Mesothelial cell of epicardium (in vitro differentiated cells): ENCODE results near the gene TRIM71. TPM values are rescaled to one million over a fixed set of nuclear protein-coding genes. Genes with fewer than 3 reads are reported as not detected.
"Not testable (repeated sequence)": the region's sequence is repeated elsewhere in the genome, so short reads cannot be mapped to it uniquely, and the experiment has no call there.

ENCODE experiments used
- DNase-seq, 2 experiments: peaks; one replicate each; pipeline ENCODE4 v3.0.0; 2021; ENCODE audit warnings: low spot score in 2 of 2; ENCODE audit not compliant: unreplicated experiment in 2 of 2
- H3K27ac Mint-ChIP-seq: 2 replicates; pipeline ENCODE4 v1.8.0; 2021; ENCODE audit warnings: mixed read lengths
- H3K27me3 Mint-ChIP-seq: 2 replicates; pipeline ENCODE4 v1.8.0; 2021; ENCODE audit warnings: low read depth, mixed read lengths
- H3K36me3 Mint-ChIP-seq: 2 replicates; pipeline ENCODE4 v1.8.0; 2021; ENCODE audit warnings: mixed read lengths
- H3K4me1 Mint-ChIP-seq: 2 replicates; pipeline ENCODE4 v1.8.0; 2021; ENCODE audit warnings: mixed read lengths
- H3K4me3 Mint-ChIP-seq: 2 replicates; pipeline ENCODE4 v1.8.0; 2021; ENCODE audit warnings: mild to moderate bottlenecking, moderate library complexity, mixed read lengths
- H3K9me3 Mint-ChIP-seq: 2 replicates; pipeline ENCODE4 v1.8.0; 2021; ENCODE audit warnings: mixed read lengths
- total RNA-seq: library from RNA; stranded (reverse); gene quantifications from 3 replicates; pipeline ENCODE4 v1.2.1, GENCODE V29; 2021
- TF ChIP-seq, protein P1 (sequence below): fragments of 200-600 bp; sonication (generic); IDR thresholded peaks from one replicate; pipeline ENCODE4 v1.5.0; 2021; ENCODE audit warnings: antibody characterized with exemption; ENCODE audit not compliant: unreplicated experiment

TRIM71 gene
- total RNA-seq, 1 donor from 2014 or later: 2.7 TPM

- no peaks in the 10 kb centered on the region for H3K27me3 Mint-ChIP-seq
- TF ChIP-seq, protein P1, sequence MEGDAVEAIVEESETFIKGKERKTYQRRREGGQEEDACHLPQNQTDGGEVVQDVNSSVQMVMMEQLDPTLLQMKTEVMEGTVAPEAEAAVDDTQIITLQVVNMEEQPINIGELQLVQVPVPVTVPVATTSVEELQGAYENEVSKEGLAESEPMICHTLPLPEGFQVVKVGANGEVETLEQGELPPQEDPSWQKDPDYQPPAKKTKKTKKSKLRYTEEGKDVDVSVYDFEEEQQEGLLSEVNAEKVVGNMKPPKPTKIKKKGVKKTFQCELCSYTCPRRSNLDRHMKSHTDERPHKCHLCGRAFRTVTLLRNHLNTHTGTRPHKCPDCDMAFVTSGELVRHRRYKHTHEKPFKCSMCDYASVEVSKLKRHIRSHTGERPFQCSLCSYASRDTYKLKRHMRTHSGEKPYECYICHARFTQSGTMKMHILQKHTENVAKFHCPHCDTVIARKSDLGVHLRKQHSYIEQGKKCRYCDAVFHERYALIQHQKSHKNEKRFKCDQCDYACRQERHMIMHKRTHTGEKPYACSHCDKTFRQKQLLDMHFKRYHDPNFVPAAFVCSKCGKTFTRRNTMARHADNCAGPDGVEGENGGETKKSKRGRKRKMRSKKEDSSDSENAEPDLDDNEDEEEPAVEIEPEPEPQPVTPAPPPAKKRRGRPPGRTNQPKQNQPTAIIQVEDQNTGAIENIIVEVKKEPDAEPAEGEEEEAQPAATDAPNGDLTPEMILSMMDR: no peak
- no peak for DNase-seq
- H3K36me3 Mint-ChIP-seq: no peaks in the 10 kb centered on the region
- no peaks in the 10 kb centered on the region for H3K9me3 Mint-ChIP-seq
- H3K4me3 Mint-ChIP-seq: no peak overlapping the region
- peaks cover 13% of the 10 kb centered on the region for H3K4me1 Mint-ChIP-seq
- H3K27ac Mint-ChIP-seq: no peak overlapping the region
These were observed 79.3 kb downstream of the TRIM71 start for GRCh38 chr3:32897001-32897601.

DNA sequence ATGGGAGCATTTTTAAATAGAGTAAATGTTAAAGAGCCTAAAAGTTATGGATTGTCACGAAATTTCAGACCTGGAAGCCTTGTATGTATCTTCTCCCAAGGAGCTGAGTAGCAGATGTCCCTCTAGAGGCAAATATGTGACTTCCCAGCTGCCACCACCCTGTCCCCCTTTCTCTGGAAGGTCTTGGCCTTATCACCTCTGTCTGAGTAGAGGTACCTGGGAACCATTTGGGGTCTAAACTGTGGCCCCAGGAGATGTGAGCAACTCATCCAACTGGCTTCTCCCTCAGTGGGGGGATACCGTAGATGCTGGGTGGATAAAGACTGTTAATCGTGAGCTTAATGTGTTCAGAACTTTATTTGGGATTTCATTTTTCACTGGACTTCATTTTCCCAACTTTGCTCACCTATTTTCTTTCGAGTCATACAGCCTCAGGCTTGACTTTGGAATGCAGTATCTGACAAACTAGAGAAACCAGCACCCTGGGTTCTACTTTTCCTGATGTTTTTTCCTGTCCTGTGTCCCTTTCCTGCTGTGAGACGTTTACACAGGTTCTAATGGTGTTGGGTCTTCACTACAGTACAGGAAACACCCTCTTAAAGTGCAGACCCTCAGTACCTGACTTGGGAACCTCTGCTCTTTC is 80.3 kb downstream of the TRIM71 start:
- no peak overlapping the region for H3K27ac Mint-ChIP-seq
- no peaks in the 10 kb centered on the region for H3K9me3 Mint-ChIP-seq
- TF ChIP-seq, protein P1: no peak
- H3K4me3 Mint-ChIP-seq: no peak overlapping the region
- H3K36me3 Mint-ChIP-seq: no peaks in the 10 kb centered on the region
- no peaks in the 10 kb centered on the region for H3K27me3 Mint-ChIP-seq
- peaks cover 10% of the 10 kb centered on the region for H3K4me1 Mint-ChIP-seq
- DNase-seq: no peak

GRCh38 chr3:32899265-32899664 is 81.5 kb downstream of the TRIM71 start:
- Mint-ChIP-seq H3K27me3 (no peaks in the 10 kb centered on the region), H3K36me3 (no peaks in the 10 kb centered on the region), H3K27ac (no peak overlapping the region), H3K4me1 (peaks cover 10% of the 10 kb centered on the region), H3K4me3 (no peak overlapping the region), H3K9me3 (peaks cover 4% of the 10 kb centered on the region)
- TF ChIP-seq, protein P1: no peak
- no peak for DNase-seq

- Mint-ChIP-seq H3K9me3 (peaks cover 5% of the 10 kb centered on the region), H3K4me1 (peaks cover 5% of the 10 kb centered on the region), H3K4me3 (no peak overlapping the region), H3K36me3 (no peaks in the 10 kb centered on the region), H3K27ac (no peak overlapping the region), H3K27me3 (no peaks in the 10 kb centered on the region)
- TF ChIP-seq, protein P1: no peak
- no peak for DNase-seq
These were observed 83.5 kb downstream of the TRIM71 start for GRCh38 chr3:32901005-32901932.

GRCh38 chr3:32902887-32903371 is 85.1 kb downstream of the TRIM71 start:
- not testable (repeated sequence) for H3K9me3 Mint-ChIP-seq, H3K36me3 Mint-ChIP-seq, H3K27me3 Mint-ChIP-seq, H3K4me1 Mint-ChIP-seq, H3K27ac Mint-ChIP-seq
- DNase-seq: peak; percentile 24 to 59
- peak overlapping the region; percentile 67 for H3K4me3 Mint-ChIP-seq
